Fibroblast of villous mesenchyme (primary cell): Measurements from ENCODE around the gene CXCR2. TPM values are rescaled to one million over a fixed set of nuclear protein-coding genes. Genes with fewer than 3 reads are reported as not detected.

Source experiments
- DNase-seq: peaks from one replicate; pipeline ENCODE4 v3.0.0-alpha.2; 2010; ENCODE audit warnings: low read depth
- H3K4me3 ChIP-seq: 2 replicates; pipeline ENCODE4 v1.5.1; 2011; ENCODE audit warnings: low read depth, mild to moderate bottlenecking, low read length
- CTCF ChIP-seq: IDR thresholded peaks from 2 replicates; pipeline ENCODE4 v1.5.1; 2012; ENCODE audit warnings: low read depth, mild to moderate bottlenecking, low read length; ENCODE audit not compliant: insufficient read depth
- total RNA-seq: library from RNA; depleted of rRNA; stranded (reverse); fragments of >200 nt; gene quantifications from 2 replicates; pipeline ENCODE4 v1.2.3, GENCODE V29; 2012

Gene CXCR2
- total RNA-seq, 1 donor: not detected

GRCh38 chr2:218149098-218149497 lies 23.3 kb downstream of the CXCR2 start:
- DNase-seq: no peak
- TF ChIP-seq CTCF: no peak
- no peak overlapping the region for H3K4me3 ChIP-seq

- no peak overlapping the region for H3K4me3 ChIP-seq
- DNase-seq: no peak
- TF ChIP-seq CTCF: no peak
These were observed 24.1 kb downstream of the CXCR2 start for GRCh38 chr2:218149848-218150440.

GRCh38 chr2:218152172-218152571 lies 26.3 kb downstream of the CXCR2 start:
- DNase-seq: no peak
- no peak overlapping the region for H3K4me3 ChIP-seq
- TF ChIP-seq CTCF: no peak

- H3K4me3 ChIP-seq: no peak overlapping the region
- no peak for DNase-seq
- no peak for TF ChIP-seq CTCF
These were observed 26.9 kb downstream of the CXCR2 start for GRCh38 chr2:218152777-218153176.

- TF ChIP-seq CTCF: no peak
- H3K4me3 ChIP-seq: no peak overlapping the region
- DNase-seq: no peak
These were observed 30.2 kb downstream of the CXCR2 start for GRCh38 chr2:218155953-218156479.

GRCh38 chr2:218161644-218162043 lies 35.8 kb downstream of the CXCR2 start:
- DNase-seq: no peak
- no peak overlapping the region for H3K4me3 ChIP-seq
- TF ChIP-seq CTCF: no peak

- DNase-seq: no peak
- H3K4me3 ChIP-seq: no peak overlapping the region
- no peak for TF ChIP-seq CTCF
These were observed 37.0 kb downstream of the CXCR2 start for GRCh38 chr2:218162814-218163213.
